ENCODE data around the gene USH1G.

DNA sequence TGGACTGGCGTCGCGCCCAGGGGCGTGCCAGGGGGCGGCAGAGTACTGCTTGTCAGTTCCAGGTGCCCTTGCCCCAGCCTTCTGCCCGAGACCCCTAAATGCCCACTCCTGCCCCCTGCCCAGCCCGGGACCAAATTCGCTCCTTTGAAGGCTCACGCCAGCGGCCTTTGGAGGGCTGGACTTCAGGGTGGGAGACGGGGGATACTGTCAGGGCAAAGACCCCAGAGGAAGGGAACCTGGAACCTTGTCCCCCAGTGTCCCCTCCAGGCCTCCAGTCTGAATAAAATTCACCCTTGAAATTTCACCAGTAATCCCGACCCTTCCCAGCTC, 13.4 kb upstream of the USH1G start:
- TF ChIP-seq, protein P1, sequence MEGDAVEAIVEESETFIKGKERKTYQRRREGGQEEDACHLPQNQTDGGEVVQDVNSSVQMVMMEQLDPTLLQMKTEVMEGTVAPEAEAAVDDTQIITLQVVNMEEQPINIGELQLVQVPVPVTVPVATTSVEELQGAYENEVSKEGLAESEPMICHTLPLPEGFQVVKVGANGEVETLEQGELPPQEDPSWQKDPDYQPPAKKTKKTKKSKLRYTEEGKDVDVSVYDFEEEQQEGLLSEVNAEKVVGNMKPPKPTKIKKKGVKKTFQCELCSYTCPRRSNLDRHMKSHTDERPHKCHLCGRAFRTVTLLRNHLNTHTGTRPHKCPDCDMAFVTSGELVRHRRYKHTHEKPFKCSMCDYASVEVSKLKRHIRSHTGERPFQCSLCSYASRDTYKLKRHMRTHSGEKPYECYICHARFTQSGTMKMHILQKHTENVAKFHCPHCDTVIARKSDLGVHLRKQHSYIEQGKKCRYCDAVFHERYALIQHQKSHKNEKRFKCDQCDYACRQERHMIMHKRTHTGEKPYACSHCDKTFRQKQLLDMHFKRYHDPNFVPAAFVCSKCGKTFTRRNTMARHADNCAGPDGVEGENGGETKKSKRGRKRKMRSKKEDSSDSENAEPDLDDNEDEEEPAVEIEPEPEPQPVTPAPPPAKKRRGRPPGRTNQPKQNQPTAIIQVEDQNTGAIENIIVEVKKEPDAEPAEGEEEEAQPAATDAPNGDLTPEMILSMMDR (IDR thresholded peaks at IDR 0.05; ENCODE audit: low read depth, low read length) = no peak
- no peak for TF ChIP-seq EZH2phosphoT487 (IDR thresholded peaks at IDR 0.05; ENCODE audit: low read depth)
